Hepatocyte (in vitro differentiated cells): Measurements from ENCODE around the gene CDPF1. TPM values are rescaled to one million over a fixed set of nuclear protein-coding genes. Genes with fewer than 3 reads are reported as not detected.

Source experiments
- DNase-seq: peaks from one replicate; pipeline ENCODE4 v3.0.0-alpha.2; 2016; ENCODE audit warnings: low spot score
- H2AFZ ChIP-seq: fragments of 200-600 bp; sonication (generic); 2 replicates; pipeline ENCODE4 v1.6.0; 2016; ENCODE audit warnings: antibody characterized with exemption, mild to moderate bottlenecking
- H3K27ac ChIP-seq: fragments of 200-600 bp; sonication (generic); 2 replicates; pipeline ENCODE4 v1.5.1; 2016; ENCODE audit warnings: mild to moderate bottlenecking
- H3K27me3 ChIP-seq: fragments of 200-600 bp; sonication (generic); 2 replicates; pipeline ENCODE4 v1.6.1; 2016
- H3K36me3 ChIP-seq: fragments of 200-600 bp; sonication (generic); replicated peaks from 2 replicates; pipeline ENCODE4 v1.5.1; 2016; ENCODE audit warnings: low read depth; ENCODE audit not compliant: insufficient read depth
- H3K4me1 ChIP-seq: fragments of 200-600 bp; sonication (generic); 2 replicates; pipeline ENCODE4 v1.5.1; 2016; ENCODE audit warnings: mild to moderate bottlenecking, moderate library complexity; ENCODE audit not compliant: insufficient read depth
- H3K4me2 ChIP-seq: fragments of 200-600 bp; sonication (generic); 2 replicates; pipeline ENCODE4 v1.6.0; 2016
- H3K4me3 ChIP-seq: fragments of 200-600 bp; sonication (generic); 2 replicates; pipeline ENCODE4 v1.5.1; 2016; ENCODE audit warnings: mild to moderate bottlenecking
- H3K79me2 ChIP-seq: fragments of 200-600 bp; sonication (generic); 2 replicates; pipeline ENCODE4 v1.6.0; 2017; ENCODE audit warnings: mild to moderate bottlenecking
- H3K9me2 ChIP-seq: fragments of 200-600 bp; sonication (generic); replicated peaks from 2 replicates; pipeline ENCODE4 v1.6.0; 2017; ENCODE audit warnings: mild to moderate bottlenecking; ENCODE audit not compliant: insufficient read depth
- H3K9me3 ChIP-seq: fragments of 200-600 bp; sonication (generic); 2 replicates; pipeline ENCODE4 v1.5.1; 2016; ENCODE audit warnings: low read depth, mild to moderate bottlenecking
- H4K20me1 ChIP-seq: fragments of 200-600 bp; sonication (generic); 2 replicates; pipeline ENCODE4 v1.6.0; 2016; ENCODE audit warnings: mild to moderate bottlenecking; ENCODE audit not compliant: insufficient read depth, poor library complexity, severe bottlenecking
- CTCF ChIP-seq: fragments of 200-600 bp; sonication (generic); IDR thresholded peaks from 2 replicates; pipeline ENCODE4 v1.5.1; 2016; ENCODE audit warnings: antibody characterized with exemption, mild to moderate bottlenecking; ENCODE audit not compliant: poor library complexity
- EZH2 ChIP-seq: fragments of 200-600 bp; sonication (generic); IDR thresholded peaks from 2 replicates; pipeline ENCODE4 v1.6.1; 2016; ENCODE audit warnings: antibody characterized with exemption, mild to moderate bottlenecking, borderline replicate concordance
- EZH2phosphoT487 ChIP-seq: fragments of 200-600 bp; sonication (generic); IDR thresholded peaks from one replicate; pipeline ENCODE4 v1.6.1; 2018; ENCODE audit warnings: antibody characterized with exemption, mild to moderate bottlenecking, low read depth, moderate library complexity; ENCODE audit not compliant: unreplicated experiment, severe bottlenecking
- WGBS: methylation state at CpG from one replicate; pipeline ENCODE4 v1.1.6; 2016; ENCODE audit warnings: low lambda C conversion rate; ENCODE audit errors: missing lambda C conversion rate; 5-methylcytosine and 5-hydroxymethylcytosine counted together
- polyA plus RNA-seq: library from polyadenylated mRNA; unstranded; fragments of >200 nt; fragmentation: Nextera tagmentation; extraction: Ambion mirVana; gene quantifications from 2 replicates; pipeline ENCODE4 v1.2.1, GENCODE V29; 2016
- total RNA-seq: library from RNA; depleted of rRNA; stranded (reverse); fragments of >200 nt; gene quantifications from 2 replicates; pipeline ENCODE4 v1.2.3, GENCODE V29; 2014

Gene CDPF1
- total and polyA plus RNA-seq, 2 experiments from 2014 or later: 8.2 to 13.6 TPM

- Histone ChIP-seq H3K9me3 (no peaks in the 10 kb centered on the region), H3K36me3 (no peaks in the 10 kb centered on the region), H3K27me3 (no peaks in the 10 kb centered on the region), H3K9me2 (no peaks in the 10 kb centered on the region), H3K79me2 (no peaks in the 10 kb centered on the region), H2AFZ (no peak overlapping the region), H4K20me1 (no peaks in the 10 kb centered on the region), H3K27ac (no peak overlapping the region), H3K4me1 (no peaks in the 10 kb centered on the region), H3K4me2 (no peak overlapping the region), H3K4me3 (no peak overlapping the region)
- 94% methylated on average over 23 of the region's 23 CpGs for WGBS
- no peak for DNase-seq
- no peak for TF ChIP-seq EZH2phosphoT487
- no peak for TF ChIP-seq EZH2
- TF ChIP-seq CTCF: no peak
These were observed 25.8 kb downstream of the CDPF1 start for GRCh38 chr22:46224044-46224897.

- H3K27me3 ChIP-seq: no peaks in the 10 kb centered on the region
- H2AFZ ChIP-seq: no peak overlapping the region
- 94% methylated on average over 5 of the region's 5 CpGs for WGBS
- H3K27ac ChIP-seq: no peak overlapping the region
- no peaks in the 10 kb centered on the region for H3K4me1 ChIP-seq
- no peaks in the 10 kb centered on the region for H4K20me1 ChIP-seq
- no peak overlapping the region for H3K4me2 ChIP-seq
- H3K4me3 ChIP-seq: no peak overlapping the region
- no peaks in the 10 kb centered on the region for H3K36me3 ChIP-seq
- TF ChIP-seq EZH2: no peak
- H3K9me2 ChIP-seq: no peaks in the 10 kb centered on the region
- no peaks in the 10 kb centered on the region for H3K9me3 ChIP-seq
- no peaks in the 10 kb centered on the region for H3K79me2 ChIP-seq
- DNase-seq: no peak
These were observed 29.2 kb downstream of the CDPF1 start for GRCh38 chr22:46220921-46221320.

GRCh38 chr22:46219636-46220035 lies 30.5 kb downstream of the CDPF1 start:
- no peak overlapping the region for H3K4me3 ChIP-seq
- TF ChIP-seq EZH2phosphoT487: no peak
- no peak for TF ChIP-seq EZH2
- no peak for TF ChIP-seq CTCF
- no peaks in the 10 kb centered on the region for H3K4me1 ChIP-seq
- no peaks in the 10 kb centered on the region for H3K79me2 ChIP-seq
- no peaks in the 10 kb centered on the region for H3K9me3 ChIP-seq
- H3K4me2 ChIP-seq: no peak overlapping the region
- H3K27me3 ChIP-seq: no peaks in the 10 kb centered on the region
- no peak overlapping the region for H2AFZ ChIP-seq
- no peaks in the 10 kb centered on the region for H4K20me1 ChIP-seq
- 93% methylated on average over 10 of the region's 10 CpGs for WGBS
- no peaks in the 10 kb centered on the region for H3K36me3 ChIP-seq
- no peak for DNase-seq
- no peaks in the 10 kb centered on the region for H3K9me2 ChIP-seq
- H3K27ac ChIP-seq: no peak overlapping the region

- Histone ChIP-seq H3K4me1 (no peaks in the 10 kb centered on the region), H3K4me3 (no peak overlapping the region), H3K27me3 (no peaks in the 10 kb centered on the region), H3K36me3 (no peaks in the 10 kb centered on the region), H3K27ac (no peak overlapping the region), H3K9me3 (peaks cover 5% of the 10 kb centered on the region), H3K9me2 (no peaks in the 10 kb centered on the region), H3K4me2 (no peak overlapping the region), H4K20me1 (no peaks in the 10 kb centered on the region), H2AFZ (no peak overlapping the region), H3K79me2 (no peaks in the 10 kb centered on the region)
- TF ChIP-seq EZH2: no peak
- no peak for TF ChIP-seq EZH2phosphoT487
- TF ChIP-seq CTCF: no peak
- DNase-seq: no peak
- 99% methylated on average over 27 of the region's 28 CpGs for WGBS
These were observed 35.5 kb downstream of the CDPF1 start for GRCh38 chr22:46214616-46215015.
